Measurements from ENCODE around the gene CYTH4. TPM values are rescaled to one million over a fixed set of nuclear protein-coding genes. Genes with fewer than 3 reads are reported as not detected.
A peak's percentile ranks its signal among the peaks of the same experiment; 100 is the strongest.

The CYTH4 gene
- total RNA-seq, 1 experiment from 2014 or later, result 0.25 TPM

GRCh38 chr22:37290737-37291136 lies 8.4 kb downstream of the CYTH4 start:
- peak; percentile 33 for DNase-seq (ENCODE audit: low read depth)

DNA sequence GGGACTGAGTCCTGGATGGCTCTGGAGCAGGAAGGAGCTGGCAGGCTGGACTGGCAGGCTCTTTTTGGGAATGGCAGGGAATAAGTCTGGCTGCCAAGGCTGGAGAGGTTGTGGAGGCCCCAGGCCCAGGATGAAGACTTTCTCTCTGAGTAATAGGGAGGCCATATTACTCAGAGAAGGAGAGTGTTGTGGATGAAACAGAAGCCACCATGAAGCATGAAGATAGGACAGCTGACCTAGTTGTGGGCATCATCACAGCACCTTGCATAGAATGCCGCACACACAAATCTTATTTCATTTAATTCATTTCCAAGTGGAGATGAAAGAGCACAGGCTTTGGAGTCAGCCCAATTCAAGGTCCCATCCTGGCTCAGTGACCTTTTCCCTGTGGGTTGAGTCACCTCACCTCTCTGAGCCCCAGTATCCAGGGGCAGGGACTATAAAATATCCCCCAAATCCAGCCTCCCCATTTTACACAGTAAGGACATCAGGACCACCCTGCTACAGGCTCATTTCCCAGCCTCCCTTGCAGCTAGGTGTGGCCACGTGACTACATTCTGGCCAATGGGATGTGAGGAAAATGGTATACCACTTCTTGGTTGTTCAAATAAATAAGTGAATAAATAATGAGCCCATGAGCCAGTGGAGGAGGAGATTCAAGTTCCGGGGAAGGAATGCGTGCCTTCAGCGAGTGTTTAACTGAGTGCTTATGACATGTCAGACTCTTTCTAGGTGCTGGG lies 9.4 kb downstream of the CYTH4 start:
- no peak for DNase-seq (ENCODE audit: low read depth)

GRCh38 chr22:37292641-37293040 lies 10.3 kb downstream of the CYTH4 start:
- no peak for DNase-seq (ENCODE audit: low read depth)

DNA sequence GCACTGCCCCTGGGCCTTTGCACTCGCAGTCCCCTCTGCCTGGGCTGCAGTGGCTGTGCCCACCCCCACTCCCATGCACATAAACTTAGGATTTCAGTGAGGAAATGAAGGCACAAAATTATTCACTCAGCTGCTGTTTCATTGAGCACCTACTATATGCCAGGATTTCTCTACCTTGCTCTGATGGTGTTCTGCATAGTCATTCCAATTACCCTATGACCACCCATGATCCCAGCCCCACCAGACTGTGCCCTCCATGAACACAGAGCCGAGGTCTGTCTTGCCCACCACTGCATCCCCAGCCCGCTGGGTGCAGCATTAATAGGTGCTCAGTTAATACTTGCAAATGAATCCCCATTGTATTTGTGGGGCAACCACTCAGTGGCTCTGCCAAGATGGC lies 10.9 kb downstream of the CYTH4 start:
- no peak for DNase-seq (ENCODE audit: low read depth)

DNA sequence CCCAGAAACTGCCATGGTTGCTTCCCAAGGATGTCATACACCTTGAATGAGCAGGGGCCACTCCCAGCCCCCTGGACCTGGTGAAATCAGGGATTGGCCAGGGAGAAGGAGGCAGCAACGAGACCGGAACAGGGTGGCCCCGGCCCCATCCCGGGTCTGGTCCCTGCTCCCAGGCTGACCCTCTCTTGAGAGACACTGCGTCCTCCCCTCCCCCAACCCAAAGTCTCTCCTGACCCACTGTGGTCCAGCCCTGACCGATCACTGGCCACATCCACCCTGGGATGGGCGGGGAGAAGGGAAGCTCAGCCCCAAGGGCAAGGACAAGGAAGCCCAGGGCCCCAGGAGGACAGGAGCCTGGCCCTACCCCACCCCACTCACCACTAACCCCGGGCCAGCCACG lies 12.4 kb downstream of the CYTH4 start:
- DNase-seq (ENCODE audit: low read depth), result no peak

- no peak for DNase-seq (ENCODE audit: low read depth)
These were observed 13.0 kb downstream of the CYTH4 start for GRCh38 chr22:37295213-37295886.

GRCh38 chr22:37295946-37296345 lies 13.6 kb downstream of the CYTH4 start:
- no peak for DNase-seq (ENCODE audit: low read depth)

DNA sequence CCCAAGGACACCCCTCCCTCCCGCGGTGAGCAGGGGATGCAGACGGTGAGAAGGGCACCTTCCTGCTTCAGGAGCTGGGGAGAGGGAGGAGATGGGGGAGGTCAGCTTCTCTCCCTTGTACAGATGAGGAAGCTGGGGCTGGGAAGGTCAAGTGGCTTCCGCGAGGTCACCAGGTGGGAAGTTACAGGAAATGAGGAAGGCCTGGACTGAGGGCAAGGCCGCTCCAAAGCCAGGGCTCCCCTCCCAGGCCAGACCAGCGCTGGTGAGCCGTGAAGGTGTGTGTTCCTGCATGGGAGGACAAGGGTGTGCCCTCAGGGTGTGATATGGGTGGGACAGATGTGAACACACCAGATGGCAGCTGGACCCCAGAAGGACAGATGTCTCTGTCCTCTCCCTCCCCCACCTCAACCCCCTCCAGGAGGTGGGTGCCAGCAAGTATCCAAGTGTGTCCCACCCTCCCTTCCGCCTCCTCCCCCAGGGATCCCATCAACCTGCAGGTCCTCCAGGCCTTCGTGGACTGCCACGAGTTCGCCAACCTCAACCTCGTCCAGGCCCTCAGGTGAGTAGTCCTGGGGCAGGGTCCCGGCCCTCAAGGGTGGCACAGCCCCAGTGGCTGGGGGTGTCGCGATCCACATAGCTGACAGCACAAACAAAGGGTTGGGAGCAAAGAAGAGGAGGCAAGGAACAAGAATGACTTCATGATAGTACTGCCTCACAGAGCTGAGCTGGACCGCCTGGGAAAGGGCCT lies 16.6 kb downstream of the CYTH4 start:
- DNase-seq (ENCODE audit: low read depth), result no peak

- no peak for DNase-seq (ENCODE audit: low read depth)
These were observed 17.7 kb downstream of the CYTH4 start for GRCh38 chr22:37299969-37300509.

DNA sequence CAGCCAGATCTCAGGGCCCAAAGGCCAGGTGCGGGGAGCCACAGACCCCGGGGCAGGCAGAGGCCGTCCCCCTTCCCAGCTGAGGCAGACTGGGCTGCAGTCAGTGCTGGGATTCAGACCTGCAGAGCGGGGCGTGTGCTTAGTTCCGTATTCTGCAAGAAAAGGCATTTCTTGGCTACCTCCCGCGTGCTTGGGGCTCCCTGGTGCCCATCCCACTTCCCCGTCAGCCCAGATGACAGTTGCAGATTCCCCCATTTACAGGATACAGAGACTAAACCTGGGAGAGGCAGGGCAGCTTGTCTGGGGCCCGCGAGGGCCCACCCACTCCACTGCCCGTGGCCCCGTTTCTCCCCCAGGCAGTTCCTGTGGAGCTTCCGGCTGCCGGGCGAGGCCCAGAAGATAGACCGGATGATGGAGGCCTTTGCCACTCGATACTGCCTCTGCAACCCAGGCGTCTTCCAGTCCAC lies 18.3 kb downstream of the CYTH4 start:
- no peak for DNase-seq (ENCODE audit: low read depth)

DNA sequence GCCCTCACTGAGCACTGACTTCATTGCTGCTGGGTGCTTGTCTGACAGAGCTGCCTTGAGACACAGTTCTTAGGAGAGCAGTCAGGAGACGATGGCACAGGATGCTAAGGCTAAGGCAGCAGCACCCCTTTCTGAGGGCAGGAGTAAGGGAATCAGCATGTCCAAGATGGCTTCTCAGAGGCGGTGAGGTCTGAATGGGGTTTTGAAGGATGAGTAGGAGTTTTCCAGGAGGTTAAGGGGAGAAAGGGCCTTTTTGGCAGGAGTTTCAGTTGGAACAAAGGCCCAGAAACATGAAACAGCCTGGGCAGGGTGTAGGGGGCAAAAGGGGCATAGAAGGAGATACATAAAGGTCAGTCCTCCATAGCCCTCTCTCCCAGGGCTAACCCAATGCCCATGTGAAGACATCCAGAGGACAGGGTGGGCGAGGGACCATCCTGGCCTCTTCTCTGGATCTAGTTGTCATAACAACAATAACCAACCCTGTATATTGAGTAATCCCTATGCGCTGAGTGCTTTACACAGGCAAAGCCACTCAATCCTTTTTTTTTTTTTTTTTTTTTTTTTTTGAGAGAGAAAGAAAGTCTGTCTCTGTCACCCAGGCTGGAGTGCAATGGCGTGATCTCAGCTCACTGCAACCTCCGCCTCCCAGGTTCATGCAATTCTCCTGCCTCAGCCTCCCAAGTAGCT lies 19.0 kb downstream of the CYTH4 start:
- no peak for DNase-seq (ENCODE audit: low read depth)

DNA sequence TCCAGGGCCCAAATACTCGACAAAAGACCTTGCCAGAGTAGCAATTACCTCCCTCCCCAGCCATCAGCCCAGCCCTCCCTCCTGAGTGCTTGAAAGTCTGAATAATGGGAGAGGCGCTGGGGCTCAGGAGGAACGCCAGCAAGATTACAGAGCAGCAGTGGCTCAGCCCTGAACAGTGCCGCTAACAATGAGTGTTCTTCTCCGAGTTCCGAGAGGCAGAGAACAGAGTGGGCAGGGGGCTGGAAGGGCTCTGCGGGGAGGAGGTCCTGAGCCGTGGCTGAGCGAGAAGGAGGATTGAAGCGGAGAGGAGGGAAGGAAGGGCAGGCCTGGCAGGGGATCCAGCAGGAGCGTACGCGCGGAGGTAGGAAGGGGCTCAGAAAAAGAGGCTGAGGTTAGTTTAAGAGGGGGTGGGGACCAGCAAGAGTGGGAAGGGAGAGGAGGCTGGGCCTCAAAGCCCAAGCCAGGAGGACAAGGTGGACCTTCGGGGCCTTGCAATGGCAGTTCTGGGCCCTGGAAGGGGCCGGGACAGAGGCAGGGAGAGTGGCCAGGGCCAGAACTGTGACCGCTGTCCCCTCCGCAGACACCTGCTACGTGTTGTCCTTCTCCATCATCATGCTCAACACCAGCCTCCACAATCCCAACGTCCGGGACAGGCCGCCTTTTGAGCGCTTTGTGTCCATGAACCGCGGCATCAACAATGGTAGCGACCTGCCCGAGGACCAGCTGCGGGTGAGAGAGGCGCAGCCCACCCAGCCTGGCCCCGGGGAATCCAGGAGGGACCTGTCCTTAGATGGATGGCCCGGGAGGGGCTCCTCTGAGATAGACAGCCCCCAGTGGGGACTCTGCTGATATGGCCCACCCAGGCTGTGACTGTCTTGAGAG lies 20.6 kb downstream of the CYTH4 start:
- DNase-seq (ENCODE audit: low read depth), result no peak

DNA sequence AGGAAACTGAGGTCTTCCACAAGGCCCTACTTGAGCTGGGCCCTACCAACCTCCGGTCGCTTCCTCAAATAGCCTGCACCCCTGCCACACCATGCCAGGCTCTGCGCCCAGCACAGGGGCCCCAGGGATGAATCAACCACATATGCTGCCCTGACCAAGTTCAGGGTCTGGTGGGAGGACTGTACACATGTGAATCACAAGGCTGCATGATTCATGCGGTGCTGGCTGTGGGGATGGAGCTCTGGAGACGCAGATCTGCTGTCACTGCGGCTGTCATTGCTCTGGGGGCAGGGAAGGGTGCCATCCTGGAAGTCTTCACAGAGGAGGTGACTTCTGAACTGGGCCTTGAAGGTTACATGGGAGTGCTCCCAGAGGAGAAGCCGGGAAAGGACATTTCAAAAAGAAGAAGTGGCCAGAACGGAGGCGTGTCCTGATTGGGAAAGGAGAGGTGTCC lies 21.5 kb downstream of the CYTH4 start:
- peak; percentile 91 for DNase-seq (ENCODE audit: low read depth)

DNA sequence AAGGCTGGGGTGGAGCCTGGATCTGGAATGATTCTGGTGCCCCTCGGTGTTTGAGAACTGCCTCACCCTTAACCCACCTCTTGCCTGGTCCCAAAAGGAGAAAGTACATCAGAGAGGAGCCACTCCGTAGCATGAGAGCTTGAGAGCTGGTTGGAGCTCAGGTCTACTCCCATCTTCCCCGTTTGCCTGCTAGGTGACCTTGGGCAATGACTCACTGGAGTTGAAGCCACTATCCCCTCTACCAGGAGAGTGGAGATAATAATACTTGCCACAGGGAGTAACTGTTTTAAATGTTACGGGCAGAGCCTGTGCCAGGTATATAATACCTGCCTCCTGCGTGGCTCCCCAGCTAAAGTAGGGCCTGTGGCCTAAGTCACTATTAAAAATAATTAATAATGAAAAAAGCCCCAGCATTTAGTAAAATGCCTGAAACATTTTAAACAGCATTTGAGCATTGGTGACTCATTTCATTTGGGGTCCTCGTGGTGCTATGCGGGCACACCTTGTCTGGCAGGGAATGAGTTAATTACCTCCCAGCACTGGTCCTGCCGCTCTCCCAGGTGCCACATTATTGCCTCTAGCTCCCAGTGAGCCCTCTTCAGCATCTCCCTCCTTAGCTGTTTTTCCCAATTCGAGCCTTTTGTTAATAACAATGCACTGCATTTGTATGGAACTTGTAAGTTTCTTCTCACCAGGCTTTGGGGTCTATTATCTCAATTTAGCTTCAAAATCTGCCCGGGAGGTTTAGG lies 22.5 kb downstream of the CYTH4 start:
- DNase-seq (ENCODE audit: low read depth), result peak; percentile 72

DNA sequence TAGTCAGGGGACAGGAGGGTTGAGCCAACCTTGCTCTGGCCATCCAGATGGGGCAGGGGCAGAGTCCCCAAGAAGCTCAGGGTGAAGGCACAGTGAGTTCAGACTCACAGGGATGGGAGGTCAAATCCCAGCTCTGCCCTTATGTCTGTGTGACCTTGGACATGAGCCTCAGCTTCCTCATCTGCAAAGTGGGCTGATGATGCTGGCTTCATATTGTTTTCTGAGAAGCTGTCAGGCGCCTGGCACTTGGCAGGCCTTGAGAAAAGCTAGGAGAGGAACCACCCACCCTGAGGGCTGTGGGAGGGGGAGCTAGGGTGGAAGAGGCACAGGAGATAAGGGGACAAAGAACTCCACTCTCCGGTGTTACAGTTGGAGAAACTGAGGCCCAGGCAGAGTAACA lies 23.6 kb downstream of the CYTH4 start:
- no peak for DNase-seq (ENCODE audit: low read depth)

DNA sequence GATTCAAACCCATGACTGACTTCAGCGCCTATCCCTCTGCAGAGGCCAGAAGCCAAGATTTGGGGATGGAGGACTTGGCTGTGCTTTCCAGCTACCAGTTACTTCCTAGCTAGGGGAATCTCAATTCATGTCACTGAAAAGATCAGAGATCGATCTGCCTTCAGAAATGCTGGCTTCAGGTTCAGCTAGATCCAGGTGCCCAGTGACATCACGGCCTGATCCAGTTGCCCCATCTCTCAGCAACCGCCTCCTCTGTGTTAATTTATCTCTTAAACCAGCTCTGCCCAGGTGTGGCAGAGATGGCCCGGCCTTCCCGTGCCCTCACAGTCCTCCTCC lies 24.2 kb downstream of the CYTH4 start:
- DNase-seq (ENCODE audit: low read depth), result no peak

GRCh38 chr22:37308385-37309200 lies 26.3 kb downstream of the CYTH4 start:
- DNase-seq (ENCODE audit: low read depth), result no peak

DNA sequence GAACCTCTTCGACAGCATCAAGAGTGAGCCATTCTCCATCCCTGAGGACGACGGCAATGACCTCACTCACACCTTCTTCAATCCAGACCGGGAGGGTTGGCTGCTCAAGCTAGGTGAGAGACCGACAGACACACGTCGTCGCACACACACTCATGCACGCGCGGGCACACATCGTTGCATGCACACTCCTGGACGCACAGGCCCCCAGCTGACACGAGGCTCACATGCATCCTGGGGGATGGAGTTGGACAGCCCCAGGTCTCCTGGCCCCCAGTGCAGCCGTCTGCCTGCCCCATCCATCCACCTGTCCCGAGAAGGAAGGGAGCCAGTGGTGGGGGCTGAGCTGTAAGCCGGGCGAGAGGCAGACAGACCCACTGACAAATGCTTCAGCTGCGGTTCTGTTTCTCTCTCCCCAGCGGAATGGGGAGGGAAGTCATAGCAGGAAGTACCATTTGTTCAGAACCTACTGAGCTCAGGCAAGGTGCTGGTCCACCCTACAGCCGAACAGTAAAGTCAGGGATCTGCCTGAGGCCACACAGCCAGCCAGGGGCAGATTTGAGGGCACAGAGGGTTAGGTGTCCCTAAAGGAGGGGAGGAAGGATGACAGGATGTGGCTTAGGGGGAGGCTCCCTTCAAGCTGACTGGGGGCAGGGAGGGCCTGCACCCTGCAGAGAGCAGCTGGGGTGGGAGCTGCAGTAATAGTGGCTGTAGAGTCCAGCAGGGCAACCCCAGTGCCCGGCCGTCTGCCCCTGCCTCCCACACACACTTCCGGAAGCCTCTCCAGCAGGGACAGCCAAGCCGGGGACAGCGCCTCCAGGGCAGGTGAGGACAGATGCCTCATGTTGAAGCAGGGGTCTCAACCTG lies 27.1 kb downstream of the CYTH4 start:
- DNase-seq (ENCODE audit: low read depth), result peak; percentile 58
